Hepatocyte (in vitro differentiated cells): ENCODE results near the gene PLRG1.
"Not testable (repeated sequence)": the region's sequence is repeated elsewhere in the genome, so short reads cannot be mapped to it uniquely, and the experiment has no call there.

ENCODE experiments used
- EZH2 ChIP-seq: fragments of 200-600 bp; sonication (generic); IDR thresholded peaks from 2 replicates; pipeline ENCODE4 v1.6.1; 2016; ENCODE audit warnings: antibody characterized with exemption, mild to moderate bottlenecking, borderline replicate concordance
- TF ChIP-seq, protein P1 (sequence below): fragments of 200-600 bp; sonication (generic); IDR thresholded peaks from 2 replicates; pipeline ENCODE4 v1.5.1; 2016; ENCODE audit warnings: antibody characterized with exemption, mild to moderate bottlenecking; ENCODE audit not compliant: poor library complexity

DNA sequence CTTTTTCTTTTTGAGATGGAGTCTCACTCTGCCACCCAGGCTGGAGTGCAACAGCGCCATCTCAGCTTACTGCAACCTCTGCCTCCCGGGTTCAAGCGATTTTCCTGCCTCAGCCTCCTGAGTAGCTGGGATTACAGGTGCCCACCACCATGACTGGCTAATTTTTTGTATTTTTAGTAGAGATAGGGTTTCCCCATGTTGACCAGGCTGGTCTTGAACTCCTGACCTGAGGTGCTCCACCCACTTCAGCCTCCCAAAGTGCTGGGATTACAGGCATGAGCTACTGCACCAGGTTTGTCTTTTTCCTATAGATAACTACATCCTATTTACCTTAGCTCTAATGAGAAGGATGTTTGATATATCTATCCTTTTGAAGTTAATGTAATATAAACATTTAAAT lies 44.1 kb upstream of the PLRG1 start:
- TF ChIP-seq, protein P1, sequence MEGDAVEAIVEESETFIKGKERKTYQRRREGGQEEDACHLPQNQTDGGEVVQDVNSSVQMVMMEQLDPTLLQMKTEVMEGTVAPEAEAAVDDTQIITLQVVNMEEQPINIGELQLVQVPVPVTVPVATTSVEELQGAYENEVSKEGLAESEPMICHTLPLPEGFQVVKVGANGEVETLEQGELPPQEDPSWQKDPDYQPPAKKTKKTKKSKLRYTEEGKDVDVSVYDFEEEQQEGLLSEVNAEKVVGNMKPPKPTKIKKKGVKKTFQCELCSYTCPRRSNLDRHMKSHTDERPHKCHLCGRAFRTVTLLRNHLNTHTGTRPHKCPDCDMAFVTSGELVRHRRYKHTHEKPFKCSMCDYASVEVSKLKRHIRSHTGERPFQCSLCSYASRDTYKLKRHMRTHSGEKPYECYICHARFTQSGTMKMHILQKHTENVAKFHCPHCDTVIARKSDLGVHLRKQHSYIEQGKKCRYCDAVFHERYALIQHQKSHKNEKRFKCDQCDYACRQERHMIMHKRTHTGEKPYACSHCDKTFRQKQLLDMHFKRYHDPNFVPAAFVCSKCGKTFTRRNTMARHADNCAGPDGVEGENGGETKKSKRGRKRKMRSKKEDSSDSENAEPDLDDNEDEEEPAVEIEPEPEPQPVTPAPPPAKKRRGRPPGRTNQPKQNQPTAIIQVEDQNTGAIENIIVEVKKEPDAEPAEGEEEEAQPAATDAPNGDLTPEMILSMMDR = not testable (repeated sequence)
- not testable (repeated sequence) for TF ChIP-seq EZH2
